Hematopoietic multipotent progenitor cell treated with erythropoietin and hydrocortisone succinate and interleukin-3 and kit ligand, for 6 days (in vitro differentiated cells): ENCODE measurements around the gene PRKCA.

Source experiments
- DNase-seq: peaks from one replicate; pipeline ENCODE4 v3.0.0-alpha.2; 2015

Gene PRKCA

GRCh38 chr17:66420961-66421371 lies 118.6 kb downstream of the PRKCA start:
- DNase-seq = no peak

- DNase-seq = no peak
Observed at GRCh38 chr17:66422186-66422585, 119.8 kb downstream of the PRKCA start.

GRCh38 chr17:66423056-66423955 lies 120.9 kb downstream of the PRKCA start:
- no peak for DNase-seq

GRCh38 chr17:66425756-66426396 lies 123.5 kb downstream of the PRKCA start:
- DNase-seq = no peak

GRCh38 chr17:66426397-66427033 lies 124.1 kb downstream of the PRKCA start:
- peak; percentile 52 for DNase-seq

- DNase-seq = no peak
Observed at GRCh38 chr17:66427134-66427533, 124.7 kb downstream of the PRKCA start.

- DNase-seq = no peak
Observed at GRCh38 chr17:66429680-66430079, 127.3 kb downstream of the PRKCA start.

GRCh38 chr17:66430846-66431795 lies 128.7 kb downstream of the PRKCA start:
- DNase-seq = no peak

GRCh38 chr17:66431910-66432309 lies 129.5 kb downstream of the PRKCA start:
- no peak for DNase-seq

GRCh38 chr17:66432411-66432957 lies 130.1 kb downstream of the PRKCA start:
- no peak for DNase-seq

- DNase-seq = no peak
Observed at GRCh38 chr17:66432996-66433551, 130.7 kb downstream of the PRKCA start.

GRCh38 chr17:66435182-66435581 lies 132.8 kb downstream of the PRKCA start:
- DNase-seq = no peak

- DNase-seq = no peak
Observed at GRCh38 chr17:66436631-66437030, 134.2 kb downstream of the PRKCA start.

- DNase-seq = no peak
Observed at GRCh38 chr17:66437476-66438026, 135.1 kb downstream of the PRKCA start.

- no peak for DNase-seq
Observed at GRCh38 chr17:66438101-66438500, 135.7 kb downstream of the PRKCA start.

GRCh38 chr17:66441101-66441661 lies 138.8 kb downstream of the PRKCA start:
- DNase-seq = no peak

- DNase-seq = no peak
Observed at GRCh38 chr17:66443166-66443565, 140.8 kb downstream of the PRKCA start.

- no peak for DNase-seq
Observed at GRCh38 chr17:66443606-66444005, 141.2 kb downstream of the PRKCA start.

GRCh38 chr17:66444031-66444430 lies 141.6 kb downstream of the PRKCA start:
- DNase-seq = no peak

GRCh38 chr17:66445229-66445628 lies 142.8 kb downstream of the PRKCA start:
- no peak for DNase-seq

- no peak for DNase-seq
Observed at GRCh38 chr17:66446419-66446818, 144.0 kb downstream of the PRKCA start.
